Measurements from ENCODE around the gene ASB16. TPM values are rescaled to one million over a fixed set of nuclear protein-coding genes. Genes with fewer than 3 reads are reported as not detected.
A peak's percentile ranks its signal among the peaks of the same experiment; 100 is the strongest.

The ASB16 gene
- total and polyA plus RNA-seq, 10 of the 15 experiments (the other 5 are each of a cell fraction or from before 2014, with no cell fraction given): 0.07 to 1.1 (median 0.44) TPM; not detected in 5

GRCh38 chr17:44218344-44219107 is 48.0 kb downstream of the ASB16 start:
- intact Hi-C loops (cut with micrococcal nuclease; ENCODE audit: unreplicated experiment): loop anchor here (2.0 to 10.0 kb wide), 2 partner anchors 130 to 286 kb away; partner anchors contain the start of gene GPATCH8
- FAIRE-seq (no peak), DNase-seq (ENCODE audit: low read depth, low spot score) (no peak), ATAC-seq (peak; percentile 45)
- Histone ChIP-seq H3K4me2 (ENCODE audit: control insufficient read depth, insufficient read depth) (peak overlapping the region; percentile 97), H3K4me3 (peak overlapping the region; percentile 82), H4K20me1 (ENCODE audit: control insufficient read depth, insufficient read depth) (no peaks in the 10 kb centered on the region), H2AFZ (ENCODE audit: control insufficient read depth, low read depth, low read length) (peak overlapping the region; percentile 21), H3K9me3 (replicated peaks; ENCODE audit: control insufficient read depth, insufficient read depth, low read length) (no peaks in the 10 kb centered on the region), H3K4me1 (ENCODE audit: control insufficient read depth, insufficient read depth, low read length) (peaks cover 20% of the 10 kb centered on the region), H3K27me3 (replicated peaks in 1 of 2; ENCODE audit: control insufficient read depth in 2 of 2, insufficient read depth in 2 of 2, low read length in 1 of 2) (no peaks in the 10 kb centered on the region), H3K9ac (ENCODE audit: control insufficient read depth, insufficient read depth, low read length) (peak overlapping the region; percentile 77), H3K36me3 (ENCODE audit: control insufficient read depth in 2 of 2, insufficient read depth in 2 of 2, low read length in 1 of 2) (peaks cover 24 to 25% of the 10 kb centered on the region in 2 experiments), H3K79me2 (ENCODE audit: control insufficient read depth, insufficient read depth, low read length) (peaks cover 71% of the 10 kb centered on the region), H3K27ac (ENCODE audit: control insufficient read depth, insufficient read depth) (peak overlapping the region; percentile 91)
- ChIA-PET RAD21 (ENCODE audit: unreplicated experiment) (interaction anchor here (0.7 to 2.4 kb wide), 7 partner anchors 9 to 129 kb away, joined by 4 to 14 read pairs (median 7); partner anchors contain the start of gene GRN), SMC1A (ENCODE audit: uncharacterized antibody, unreplicated experiment) (interaction anchor here (1.0 to 2.2 kb wide), 2 partner anchors 9 to 17 kb away, joined by 5 to 13 read pairs; no protein-coding TSS in a partner anchor), CTCF (interaction anchor here (0.6 to 3.9 kb wide), 8 partner anchors 9 to 719 kb away, joined by 3 to 43 read pairs (median 14); partner anchors contain the start of genes ATXN7L3 and GRN), POLR2A (interaction anchor here (0.6 to 3.0 kb wide), 11 partner anchors 9 to 378 kb away, joined by 3 to 30 read pairs (median 5); partner anchors contain the start of genes GRN and TMUB2)
- in situ Hi-C loops (cut with MboI): loop anchor here (25.0 kb wide), 1 partner anchor 294 kb away; the partner anchor contains the start of gene GPATCH8
- 2% methylated on average over 16 of the region's 89 CpGs for WGBS (ENCODE audit: insufficient coverage, insufficient replicate concordance, low lambda C conversion rate, missing lambda C conversion rate)
- BruUV-seq (replicated peaks): no TSS peak
- TF ChIP-seq SRF (IDR thresholded peaks at IDR 0.05; ENCODE audit: low read depth in 2 of 2, low read length in 2 of 2): 0 out of 4 replicates have a peak, but pooled peaks of 1 of the 2 experiments have one; percentile 6
- TF ChIP-seq, protein P1, sequence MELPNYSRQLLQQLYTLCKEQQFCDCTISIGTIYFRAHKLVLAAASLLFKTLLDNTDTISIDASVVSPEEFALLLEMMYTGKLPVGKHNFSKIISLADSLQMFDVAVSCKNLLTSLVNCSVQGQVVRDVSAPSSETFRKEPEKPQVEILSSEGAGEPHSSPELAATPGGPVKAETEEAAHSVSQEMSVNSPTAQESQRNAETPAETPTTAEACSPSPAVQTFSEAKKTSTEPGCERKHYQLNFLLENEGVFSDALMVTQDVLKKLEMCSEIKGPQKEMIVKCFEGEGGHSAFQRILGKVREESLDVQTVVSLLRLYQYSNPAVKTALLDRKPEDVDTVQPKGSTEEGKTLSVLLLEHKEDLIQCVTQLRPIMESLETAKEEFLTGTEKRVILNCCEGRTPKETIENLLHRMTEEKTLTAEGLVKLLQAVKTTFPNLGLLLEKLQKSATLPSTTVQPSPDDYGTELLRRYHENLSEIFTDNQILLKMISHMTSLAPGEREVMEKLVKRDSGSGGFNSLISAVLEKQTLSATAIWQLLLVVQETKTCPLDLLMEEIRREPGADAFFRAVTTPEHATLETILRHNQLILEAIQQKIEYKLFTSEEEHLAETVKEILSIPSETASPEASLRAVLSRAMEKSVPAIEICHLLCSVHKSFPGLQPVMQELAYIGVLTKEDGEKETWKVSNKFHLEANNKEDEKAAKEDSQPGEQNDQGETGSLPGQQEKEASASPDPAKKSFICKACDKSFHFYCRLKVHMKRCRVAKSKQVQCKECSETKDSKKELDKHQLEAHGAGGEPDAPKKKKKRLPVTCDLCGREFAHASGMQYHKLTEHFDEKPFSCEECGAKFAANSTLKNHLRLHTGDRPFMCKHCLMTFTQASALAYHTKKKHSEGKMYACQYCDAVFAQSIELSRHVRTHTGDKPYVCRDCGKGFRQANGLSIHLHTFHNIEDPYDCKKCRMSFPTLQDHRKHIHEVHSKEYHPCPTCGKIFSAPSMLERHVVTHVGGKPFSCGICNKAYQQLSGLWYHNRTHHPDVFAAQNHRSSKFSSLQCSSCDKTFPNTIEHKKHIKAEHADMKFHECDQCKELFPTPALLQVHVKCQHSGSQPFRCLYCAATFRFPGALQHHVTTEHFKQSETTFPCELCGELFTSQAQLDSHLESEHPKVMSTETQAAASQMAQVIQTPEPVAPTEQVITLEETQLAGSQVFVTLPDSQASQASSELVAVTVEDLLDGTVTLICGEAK (IDR thresholded peaks at IDR 0.05; ENCODE audit: borderline replicate concordance): no peak
- TF ChIP-seq FOXM1 (IDR thresholded peaks at IDR 0.05; ENCODE audit: low read depth, low read length): no peak
- TF ChIP-seq MLLT1 (IDR thresholded peaks at IDR 0.05): no peak
- TF ChIP-seq BHLHE40 (IDR thresholded peaks at IDR 0.05; ENCODE audit: borderline replicate concordance in 1 of 2, low read depth in 2 of 2, low read length in 1 of 2): peak; percentile 37 to 59; a peak in 2 of 4 replicates
- no peak for TF ChIP-seq PAX8 (IDR thresholded peaks at IDR 0.05)
- peak; percentile 28 for TF ChIP-seq MYC (IDR thresholded peaks at IDR 0.05; ENCODE audit: insufficient read depth, insufficient read length, insufficient replicate concordance, low read length, severe bottlenecking)
- no peak for TF ChIP-seq HSF1 (IDR thresholded peaks at IDR 0.05; ENCODE audit: low read depth, low read length)
- peak; percentile 25; the same call in 1 of the 2 replicates for TF ChIP-seq RAD21 (IDR thresholded peaks at IDR 0.05; ENCODE audit: insufficient read depth, low read depth, low read length)
- no peak for TF ChIP-seq SREBF1 (IDR thresholded peaks at IDR 0.05; ENCODE audit: low read length)
- TF ChIP-seq TBL1XR1 (IDR thresholded peaks at IDR 0.05; ENCODE audit: low read depth, low read length): 0 out of 2 replicates have a peak, but pooled peaks have one; percentile 19
- TF ChIP-seq PML (IDR thresholded peaks at IDR 0.05; ENCODE audit: low read length): 0 out of 2 replicates have a peak, but pooled peaks have one; percentile 19
- 0 out of 2 replicates have a peak, but pooled peaks have one; percentile 32 for TF ChIP-seq SPI1 (IDR thresholded peaks at IDR 0.05; ENCODE audit: borderline replicate concordance, insufficient read depth, low read depth, low read length)
- 0 out of 2 replicates have a peak, but pooled peaks have one; percentile 40 for TF ChIP-seq POLR2AphosphoS2 (IDR thresholded peaks at IDR 0.05; ENCODE audit: low read depth, low read length)
